HL-60 (cell line): ENCODE measurements around the gene RIPPLY2.

Experiments used
- DNase-seq, 2 experiments: peaks; one replicate each; pipeline ENCODE4 v3.0.0-alpha.2; 2010 to 2020; ENCODE audit warnings: low read depth in 1 of 2, low spot score in 1 of 2
- H3K27ac ChIP-seq: fragments of 250-450 bp; sonication (Bioruptor Pico); replicated peaks from 2 replicates; pipeline ENCODE4 v1.5.1; 2020; ENCODE audit warnings: mild to moderate bottlenecking, moderate library complexity
- H3K27me3 ChIP-seq: fragments of 250-450 bp; sonication (Bioruptor Pico); 2 replicates; pipeline ENCODE4 v1.5.1; 2021; ENCODE audit warnings: mild to moderate bottlenecking, moderate library complexity; ENCODE audit not compliant: insufficient read depth, poor library complexity, severe bottlenecking
- H3K4me3 ChIP-seq: replicated peaks from 2 replicates; pipeline ENCODE4 v1.5.1; 2011; ENCODE audit warnings: mild to moderate bottlenecking, control low read depth, low read length; ENCODE audit not compliant: insufficient read depth
- GABPA ChIP-seq: IDR thresholded peaks from 2 replicates; pipeline ENCODE4 v1.6.1; 2012; ENCODE audit warnings: low read depth
- POLR2AphosphoS5 ChIP-seq: IDR thresholded peaks from 2 replicates; pipeline ENCODE4 v1.6.1; 2012; ENCODE audit warnings: low read depth
- SPI1 ChIP-seq: IDR thresholded peaks from 2 replicates; pipeline ENCODE4 v1.6.1; 2012; ENCODE audit warnings: low read depth, mild to moderate bottlenecking, borderline replicate concordance
- TF ChIP-seq, protein P1 (sequence below): IDR thresholded peaks from one replicate; pipeline ENCODE4 v1.5.1; 2011; ENCODE audit warnings: low read length, control low read depth, inconsistent platforms; ENCODE audit not compliant: insufficient read depth
- TF ChIP-seq, protein P2 (sequence below): IDR thresholded peaks from 2 replicates; pipeline ENCODE4 v1.6.1; 2012; ENCODE audit warnings: low read depth; ENCODE audit not compliant: insufficient replicate concordance

RIPPLY2 gene

DNA sequence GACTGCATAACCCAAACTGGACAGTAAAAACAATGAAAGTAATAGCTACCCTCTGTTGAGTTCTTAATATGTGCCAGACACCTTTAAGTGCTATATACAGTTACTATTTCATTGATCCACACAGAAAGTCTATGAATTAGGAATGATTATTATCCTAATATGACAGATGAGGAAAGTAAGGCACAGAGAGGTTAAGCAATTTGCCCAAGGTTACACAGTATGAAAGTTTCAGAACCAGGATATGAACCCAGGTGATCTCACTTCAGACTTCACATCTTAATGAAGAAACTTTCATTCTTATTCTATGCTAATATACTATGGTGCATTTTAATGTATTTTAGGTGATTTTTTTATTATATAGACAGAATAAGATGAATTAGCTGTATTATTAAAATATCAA, 40.6 kb upstream of the RIPPLY2 start:
- TF ChIP-seq, protein P1, sequence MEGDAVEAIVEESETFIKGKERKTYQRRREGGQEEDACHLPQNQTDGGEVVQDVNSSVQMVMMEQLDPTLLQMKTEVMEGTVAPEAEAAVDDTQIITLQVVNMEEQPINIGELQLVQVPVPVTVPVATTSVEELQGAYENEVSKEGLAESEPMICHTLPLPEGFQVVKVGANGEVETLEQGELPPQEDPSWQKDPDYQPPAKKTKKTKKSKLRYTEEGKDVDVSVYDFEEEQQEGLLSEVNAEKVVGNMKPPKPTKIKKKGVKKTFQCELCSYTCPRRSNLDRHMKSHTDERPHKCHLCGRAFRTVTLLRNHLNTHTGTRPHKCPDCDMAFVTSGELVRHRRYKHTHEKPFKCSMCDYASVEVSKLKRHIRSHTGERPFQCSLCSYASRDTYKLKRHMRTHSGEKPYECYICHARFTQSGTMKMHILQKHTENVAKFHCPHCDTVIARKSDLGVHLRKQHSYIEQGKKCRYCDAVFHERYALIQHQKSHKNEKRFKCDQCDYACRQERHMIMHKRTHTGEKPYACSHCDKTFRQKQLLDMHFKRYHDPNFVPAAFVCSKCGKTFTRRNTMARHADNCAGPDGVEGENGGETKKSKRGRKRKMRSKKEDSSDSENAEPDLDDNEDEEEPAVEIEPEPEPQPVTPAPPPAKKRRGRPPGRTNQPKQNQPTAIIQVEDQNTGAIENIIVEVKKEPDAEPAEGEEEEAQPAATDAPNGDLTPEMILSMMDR, result no peak
- TF ChIP-seq, protein P2, sequence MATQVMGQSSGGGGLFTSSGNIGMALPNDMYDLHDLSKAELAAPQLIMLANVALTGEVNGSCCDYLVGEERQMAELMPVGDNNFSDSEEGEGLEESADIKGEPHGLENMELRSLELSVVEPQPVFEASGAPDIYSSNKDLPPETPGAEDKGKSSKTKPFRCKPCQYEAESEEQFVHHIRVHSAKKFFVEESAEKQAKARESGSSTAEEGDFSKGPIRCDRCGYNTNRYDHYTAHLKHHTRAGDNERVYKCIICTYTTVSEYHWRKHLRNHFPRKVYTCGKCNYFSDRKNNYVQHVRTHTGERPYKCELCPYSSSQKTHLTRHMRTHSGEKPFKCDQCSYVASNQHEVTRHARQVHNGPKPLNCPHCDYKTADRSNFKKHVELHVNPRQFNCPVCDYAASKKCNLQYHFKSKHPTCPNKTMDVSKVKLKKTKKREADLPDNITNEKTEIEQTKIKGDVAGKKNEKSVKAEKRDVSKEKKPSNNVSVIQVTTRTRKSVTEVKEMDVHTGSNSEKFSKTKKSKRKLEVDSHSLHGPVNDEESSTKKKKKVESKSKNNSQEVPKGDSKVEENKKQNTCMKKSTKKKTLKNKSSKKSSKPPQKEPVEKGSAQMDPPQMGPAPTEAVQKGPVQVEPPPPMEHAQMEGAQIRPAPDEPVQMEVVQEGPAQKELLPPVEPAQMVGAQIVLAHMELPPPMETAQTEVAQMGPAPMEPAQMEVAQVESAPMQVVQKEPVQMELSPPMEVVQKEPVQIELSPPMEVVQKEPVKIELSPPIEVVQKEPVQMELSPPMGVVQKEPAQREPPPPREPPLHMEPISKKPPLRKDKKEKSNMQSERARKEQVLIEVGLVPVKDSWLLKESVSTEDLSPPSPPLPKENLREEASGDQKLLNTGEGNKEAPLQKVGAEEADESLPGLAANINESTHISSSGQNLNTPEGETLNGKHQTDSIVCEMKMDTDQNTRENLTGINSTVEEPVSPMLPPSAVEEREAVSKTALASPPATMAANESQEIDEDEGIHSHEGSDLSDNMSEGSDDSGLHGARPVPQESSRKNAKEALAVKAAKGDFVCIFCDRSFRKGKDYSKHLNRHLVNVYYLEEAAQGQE, result no peak
- TF ChIP-seq GABPA, result no peak
- TF ChIP-seq SPI1, result no peak
- TF ChIP-seq POLR2AphosphoS5, result no peak
- Histone ChIP-seq H3K4me3 (no peak overlapping the region), H3K27ac (no peak overlapping the region), H3K27me3 (no peaks in the 10 kb centered on the region)
- no peak for DNase-seq

DNA sequence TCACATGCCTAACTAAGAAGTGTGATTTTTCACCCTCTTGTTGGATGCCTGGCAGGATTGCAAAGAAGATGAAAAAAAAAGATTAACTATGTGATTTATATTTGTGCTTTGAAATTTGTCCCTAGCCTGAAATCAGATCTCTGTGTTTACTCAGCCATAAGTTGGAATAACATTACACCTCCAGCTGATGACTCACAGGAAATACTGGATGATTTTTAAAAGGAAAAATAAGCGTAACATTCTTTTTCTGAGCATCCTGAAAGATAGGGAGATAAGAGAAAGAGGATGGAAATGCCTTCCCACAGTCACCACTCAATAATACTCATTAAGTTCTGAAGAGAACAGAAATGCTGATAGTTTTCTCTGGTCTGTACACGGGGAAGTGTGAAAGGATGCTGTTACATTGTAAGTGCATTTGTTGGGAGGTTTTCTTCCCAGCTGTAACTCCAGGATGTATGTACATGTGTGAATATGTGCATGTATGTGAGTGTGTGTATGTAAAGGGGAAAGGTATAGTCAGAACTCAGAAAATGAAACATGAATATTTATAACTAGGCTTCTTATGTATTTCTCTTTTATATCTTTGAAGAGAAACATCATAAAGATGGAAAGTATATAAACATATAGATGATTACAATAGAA, 37.4 kb upstream of the RIPPLY2 start:
- Histone ChIP-seq H3K27me3 (no peaks in the 10 kb centered on the region), H3K27ac (no peak overlapping the region), H3K4me3 (no peak overlapping the region)
- no peak for DNase-seq
- TF ChIP-seq SPI1, result no peak
- no peak for TF ChIP-seq GABPA
- TF ChIP-seq, protein P1, result no peak
- TF ChIP-seq, protein P2, result no peak
- TF ChIP-seq POLR2AphosphoS5, result no peak

DNA sequence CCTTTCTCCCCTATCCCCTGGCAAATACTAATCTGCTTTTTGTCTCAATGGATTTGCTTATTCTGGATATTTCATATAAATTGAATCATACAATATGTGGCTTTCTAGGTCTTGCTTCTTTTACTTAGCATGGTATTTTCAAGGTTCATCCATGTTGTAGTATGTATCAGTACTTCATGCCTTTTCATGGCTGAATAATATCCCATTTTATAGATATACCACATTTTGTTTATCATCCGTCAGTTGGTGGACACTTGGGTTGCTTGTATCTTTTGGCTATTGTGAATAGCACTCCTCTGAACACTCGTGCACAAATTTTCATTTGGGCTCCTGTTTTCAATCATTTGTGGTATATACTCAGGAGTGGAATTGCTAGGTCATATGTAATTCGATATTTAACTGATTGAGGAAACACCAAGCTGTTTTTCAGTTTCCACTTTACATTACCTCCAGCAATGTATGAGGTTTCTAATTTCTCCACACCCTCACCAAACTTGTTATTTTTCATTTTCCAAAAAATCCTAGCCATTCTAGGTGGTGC, 30.5 kb upstream of the RIPPLY2 start:
- DNase-seq, result no peak
- Histone ChIP-seq H3K4me3 (no peak overlapping the region), H3K27ac (no peak overlapping the region), H3K27me3 (no peaks in the 10 kb centered on the region)
- TF ChIP-seq, protein P2, result no peak
- no peak for TF ChIP-seq SPI1
- no peak for TF ChIP-seq POLR2AphosphoS5
- TF ChIP-seq, protein P1, result no peak
- TF ChIP-seq GABPA, result no peak
